Prostate gland (tissue), 2 donors: ENCODE results near the gene GAREM1.

Experiments used
- CTCF ChIP-seq, 4 experiments: fragments of 200-600 bp in 2 of 4; fragments of 450-650 bp in 2 of 4; sonication (generic) in 2 of 4; IDR thresholded peaks; 1 replicate in 3 of 4; 2 replicates in 1 of 4; pipeline ENCODE4 v1.5.1; 2016 to 2019; ENCODE audit warnings: antibody characterized with exemption in 4 of 4, mild to moderate bottlenecking in 2 of 4, moderate library complexity in 2 of 4
- POLR2A ChIP-seq: fragments of 450-650 bp; IDR thresholded peaks from one replicate; pipeline ENCODE4 v1.6.1; 2016; ENCODE audit warnings: antibody characterized with exemption, mild to moderate bottlenecking
- POLR2AphosphoS5 ChIP-seq: sonication (generic); formaldehyde crosslinking; IDR thresholded peaks from one replicate; pipeline ENCODE4 v1.6.1; 2017; ENCODE audit warnings: antibody characterized with exemption

- TF ChIP-seq POLR2A (no peak), CTCF (IDR thresholded peaks at IDR 0.05) (no peak), POLR2AphosphoS5 (no peak)
These were observed 108.2 kb downstream of the GAREM1 start for GRCh38 chr18:32362484-32362883.
